A673 (cell line): ENCODE measurements around the gene GLB1L2.

Source experiments
- CTCF ChIP-seq: fragments of 300-800, 200-600 bp; sonication (generic); conservative IDR thresholded peaks from 2 replicates; pipeline ENCODE4 v1.5.1; 2017; ENCODE audit warnings: low read depth, mild to moderate bottlenecking, antibody characterized with exemption, low read length, moderate library complexity, mixed read lengths
- EZH2 ChIP-seq: fragments of 200-600 bp; sonication (generic); IDR thresholded peaks from 2 replicates; pipeline ENCODE4 v1.6.1; 2017; ENCODE audit warnings: borderline replicate concordance, low read depth, mild to moderate bottlenecking, mixed read lengths, antibody characterized with exemption, low read length; ENCODE audit not compliant: poor library complexity, severe bottlenecking

DNA sequence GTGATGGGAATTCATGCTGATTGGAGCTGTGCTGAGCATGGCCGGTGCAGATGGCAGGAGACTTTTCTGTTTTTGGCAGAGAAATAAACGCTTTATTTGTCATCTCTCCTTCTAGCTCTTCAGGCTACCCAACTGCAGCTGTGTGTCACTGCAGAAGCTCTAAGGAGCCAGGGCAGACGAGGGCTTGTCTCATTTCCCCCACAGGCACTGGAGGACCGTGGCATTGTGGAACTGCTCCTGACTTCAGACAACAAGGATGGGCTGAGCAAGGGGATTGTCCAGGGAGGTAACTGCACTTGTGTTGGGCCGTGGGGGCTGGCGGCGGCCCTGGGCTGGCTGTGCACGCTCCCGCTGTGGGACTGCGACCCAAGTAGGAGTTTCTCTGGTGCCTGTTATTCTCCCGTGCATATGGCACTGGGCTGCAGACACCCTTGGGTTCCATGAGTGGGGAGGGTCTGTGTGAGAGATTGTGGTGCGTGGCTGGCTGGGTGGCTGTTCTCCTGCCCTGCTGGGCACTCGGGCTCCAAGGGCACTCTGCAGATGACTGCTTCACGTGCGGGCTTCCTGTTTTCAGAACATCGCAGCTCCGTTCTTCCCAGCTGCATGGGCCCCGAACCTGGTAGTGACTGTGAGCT is 27.2 kb downstream of the GLB1L2 start:
- TF ChIP-seq EZH2 (no peak), CTCF (no peak)
